HepG2 (cell line): Measurements from ENCODE around the gene GNB3. TPM values are rescaled to one million over a fixed set of nuclear protein-coding genes. Genes with fewer than 3 reads are reported as not detected.

ENCODE experiments used
- AHR ChIP-seq: IDR thresholded peaks from 2 replicates; pipeline ENCODE4 v1.6.1; 2018; ENCODE audit warnings: missing genetic modification reagents, missing compliant biosample characterization
- CEBPG ChIP-seq: IDR thresholded peaks from 2 replicates; pipeline ENCODE4 v1.6.1; 2016
- ELF3 ChIP-seq: IDR thresholded peaks from 2 replicates; pipeline ENCODE4 v1.6.1; 2016; ENCODE audit warnings: missing genetic modification reagents, missing compliant biosample characterization
- GMEB2 ChIP-seq: IDR thresholded peaks from 2 replicates; pipeline ENCODE4 v1.6.1; 2016; ENCODE audit warnings: missing biosample characterization, missing genetic modification reagents, low read depth
- MXI1 ChIP-seq: IDR thresholded peaks from 3 replicates; pipeline ENCODE4 v1.6.1; 2012; ENCODE audit warnings: low read depth, low read length, inconsistent platforms, borderline replicate concordance
- MYNN ChIP-seq: sonication (generic); formaldehyde crosslinking; IDR thresholded peaks from 2 replicates; pipeline ENCODE4 v1.4.0; 2020; ENCODE audit warnings: mild to moderate bottlenecking, low read depth, missing genetic modification reagents
- NR1H2 ChIP-seq: sonication (generic); formaldehyde crosslinking; IDR thresholded peaks from 2 replicates; pipeline ENCODE4 v1.8.1; 2022; ENCODE audit warnings: low read depth, missing genetic modification reagents, borderline replicate concordance
- PAX8 ChIP-seq: sonication (generic); formaldehyde crosslinking; IDR thresholded peaks from 2 replicates; pipeline ENCODE4 v1.8.0; 2022; ENCODE audit warnings: mild to moderate bottlenecking, missing genetic modification reagents, borderline replicate concordance
- PBX2 ChIP-seq: IDR thresholded peaks from 2 replicates; pipeline ENCODE4 v1.6.1; 2016; ENCODE audit warnings: control low read depth
- PHF20 ChIP-seq: sonication (generic); formaldehyde crosslinking; IDR thresholded peaks from 2 replicates; pipeline ENCODE4 v1.5.0; 2020; ENCODE audit warnings: mild to moderate bottlenecking, missing genetic modification reagents
- PHF21A ChIP-seq: sonication (generic); formaldehyde crosslinking; IDR thresholded peaks from 2 replicates; pipeline ENCODE4 v1.5.0; 2020; ENCODE audit warnings: mild to moderate bottlenecking, missing genetic modification reagents
- SCMH1 ChIP-seq: sonication (generic); formaldehyde crosslinking; IDR thresholded peaks from 2 replicates; pipeline ENCODE4 v1.9.0; 2021; ENCODE audit warnings: missing genetic modification reagents, mild to moderate bottlenecking, borderline replicate concordance
- SMC3 ChIP-seq: IDR thresholded peaks from 2 replicates; pipeline ENCODE4 v1.6.1; 2011; ENCODE audit warnings: low read length, improper control_type of control experiment
- STAT6 ChIP-seq: sonication (generic); formaldehyde crosslinking; IDR thresholded peaks from 2 replicates; pipeline ENCODE4 v1.4.0; 2020; ENCODE audit warnings: missing genetic modification reagents, mild to moderate bottlenecking, borderline replicate concordance
- YEATS2 ChIP-seq: sonication (generic); formaldehyde crosslinking; IDR thresholded peaks from 2 replicates; pipeline ENCODE4 v1.4.0; 2020; ENCODE audit warnings: missing genetic modification reagents, borderline replicate concordance
- ZNF335 ChIP-seq: sonication (generic); formaldehyde crosslinking; IDR thresholded peaks from 2 replicates; pipeline ENCODE4 v1.4.0; 2020; ENCODE audit warnings: missing genetic modification reagents
- ZNF550 ChIP-seq: sonication (generic); formaldehyde crosslinking; IDR thresholded peaks from 2 replicates; pipeline ENCODE4 v1.4.0; 2020; ENCODE audit warnings: mild to moderate bottlenecking, missing genetic modification reagents, borderline replicate concordance
- ZNF713 ChIP-seq: sonication (generic); formaldehyde crosslinking; IDR thresholded peaks from 2 replicates; pipeline ENCODE4 v1.4.0; 2020; ENCODE audit warnings: mild to moderate bottlenecking, missing genetic modification reagents
- ZNF782 ChIP-seq: sonication (generic); formaldehyde crosslinking; IDR thresholded peaks from 2 replicates; pipeline ENCODE4 v1.4.0; 2020; ENCODE audit warnings: missing genetic modification reagents, mild to moderate bottlenecking, borderline replicate concordance
- polyA plus RNA-seq, 8 experiments: library from polyadenylated mRNA; depleted of rRNA in 3 of 8; stranded (reverse) in 7 of 8; unstranded in 1 of 8; fragments of >200 nt; fragmentation: Illumina TruSeq in 4 of 8; extraction: Trizol in 4 of 8; gene quantifications; 2 replicates each; pipeline versions ENCODE4 v1.2.1 to v1.2.3, GENCODE V29; 2011 to 2016; ENCODE audit warnings: low read depth in 4 of 8, missing spikeins in 1 of 8, mixed read lengths in 1 of 8; ENCODE audit not compliant: insufficient read depth in 1 of 8
- total RNA-seq, 5 experiments: library from RNA; depleted of rRNA; stranded (reverse); fragments of >200 nt; fragmentation: Illumina TruSeq; extraction: Trizol; gene quantifications; 2 replicates each; pipeline ENCODE4 v1.2.3, GENCODE V29; 2016; ENCODE audit warnings: low read depth in 1 of 5
- TF ChIP-seq, protein P1 (sequence below): sonication (generic); formaldehyde crosslinking; IDR thresholded peaks from 2 replicates; pipeline ENCODE4 v1.8.0; 2022; ENCODE audit warnings: mild to moderate bottlenecking, missing genetic modification reagents, moderate library complexity
- TF ChIP-seq, protein P2 (sequence below): sonication (generic); formaldehyde crosslinking; IDR thresholded peaks from 2 replicates; pipeline ENCODE4 v1.4.0; 2020; ENCODE audit warnings: missing genetic modification reagents, borderline replicate concordance
- TF ChIP-seq, protein P3 (sequence below): sonication (generic); formaldehyde crosslinking; IDR thresholded peaks from 2 replicates; pipeline ENCODE4 v1.4.0; 2020; ENCODE audit warnings: low read depth, mild to moderate bottlenecking, missing genetic modification reagents

The GNB3 gene
- total and polyA plus RNA-seq, 2 of the 13 experiments (the other 11 are each of a cell fraction or from before 2014, with no cell fraction given), result 1.3 to 3.6 TPM

- TF ChIP-seq STAT6 (CRISPR knock-in tag) (no peak), ZNF782 (0 out of 2 replicates have a peak, but pooled peaks have one; percentile 4), AHR (CRISPR knock-in tag) (0 out of 2 replicates have a peak, but pooled peaks have one; percentile 4), PAX8 (no peak), MXI1 (no peak), ZNF713 (no peak), PHF21A (no peak), CEBPG (no peak), ELF3 (CRISPR knock-in tag) (0 out of 2 replicates have a peak, but pooled peaks have one; percentile 4), PBX2 (CRISPR knock-in tag) (no peak), YEATS2 (CRISPR knock-in tag) (peak; percentile 56; the same call in 1 of the 2 replicates), ZNF335 (CRISPR knock-in tag) (no peak; the same call in 1 of the 2 replicates), GMEB2 (no peak), SMC3 (no peak), ZNF550 (CRISPR knock-in tag) (no peak), NR1H2 (CRISPR knock-in tag) (no peak), SCMH1 (CRISPR knock-in tag) (no peak), PHF20 (CRISPR knock-in tag) (no peak), MYNN (no peak)
- TF ChIP-seq, protein P1, sequence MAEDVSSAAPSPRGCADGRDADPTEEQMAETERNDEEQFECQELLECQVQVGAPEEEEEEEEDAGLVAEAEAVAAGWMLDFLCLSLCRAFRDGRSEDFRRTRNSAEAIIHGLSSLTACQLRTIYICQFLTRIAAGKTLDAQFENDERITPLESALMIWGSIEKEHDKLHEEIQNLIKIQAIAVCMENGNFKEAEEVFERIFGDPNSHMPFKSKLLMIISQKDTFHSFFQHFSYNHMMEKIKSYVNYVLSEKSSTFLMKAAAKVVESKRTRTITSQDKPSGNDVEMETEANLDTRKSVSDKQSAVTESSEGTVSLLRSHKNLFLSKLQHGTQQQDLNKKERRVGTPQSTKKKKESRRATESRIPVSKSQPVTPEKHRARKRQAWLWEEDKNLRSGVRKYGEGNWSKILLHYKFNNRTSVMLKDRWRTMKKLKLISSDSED (CRISPR knock-in tag), result no peak
- TF ChIP-seq, protein P2, sequence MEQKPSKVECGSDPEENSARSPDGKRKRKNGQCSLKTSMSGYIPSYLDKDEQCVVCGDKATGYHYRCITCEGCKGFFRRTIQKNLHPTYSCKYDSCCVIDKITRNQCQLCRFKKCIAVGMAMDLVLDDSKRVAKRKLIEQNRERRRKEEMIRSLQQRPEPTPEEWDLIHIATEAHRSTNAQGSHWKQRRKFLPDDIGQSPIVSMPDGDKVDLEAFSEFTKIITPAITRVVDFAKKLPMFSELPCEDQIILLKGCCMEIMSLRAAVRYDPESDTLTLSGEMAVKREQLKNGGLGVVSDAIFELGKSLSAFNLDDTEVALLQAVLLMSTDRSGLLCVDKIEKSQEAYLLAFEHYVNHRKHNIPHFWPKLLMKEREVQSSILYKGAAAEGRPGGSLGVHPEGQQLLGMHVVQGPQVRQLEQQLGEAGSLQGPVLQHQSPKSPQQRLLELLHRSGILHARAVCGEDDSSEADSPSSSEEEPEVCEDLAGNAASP (CRISPR knock-in tag), result no peak
- TF ChIP-seq, protein P3, sequence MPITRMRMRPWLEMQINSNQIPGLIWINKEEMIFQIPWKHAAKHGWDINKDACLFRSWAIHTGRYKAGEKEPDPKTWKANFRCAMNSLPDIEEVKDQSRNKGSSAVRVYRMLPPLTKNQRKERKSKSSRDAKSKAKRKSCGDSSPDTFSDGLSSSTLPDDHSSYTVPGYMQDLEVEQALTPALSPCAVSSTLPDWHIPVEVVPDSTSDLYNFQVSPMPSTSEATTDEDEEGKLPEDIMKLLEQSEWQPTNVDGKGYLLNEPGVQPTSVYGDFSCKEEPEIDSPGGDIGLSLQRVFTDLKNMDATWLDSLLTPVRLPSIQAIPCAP, result no peak
Observed at GRCh38 chr12:6866920-6867412, 26.2 kb downstream of the GNB3 start (continued).
